Aorta (tissue), 5 donors: ENCODE measurements around the gene GPR173. TPM values are rescaled to one million over a fixed set of nuclear protein-coding genes. Genes with fewer than 3 reads are reported as not detected.

Experiments
- ATAC-seq: fragments of 200-7000 bp; cut with Tn5 transposase; one replicate; pipeline ENCODE4 v1.9.1; 2022; ENCODE audit warnings: moderate library complexity; ENCODE audit not compliant: low FRiP score
- DNase-seq, 2 donors: peaks; one replicate each; pipeline ENCODE4 v3.0.0-alpha.2; 2020
- H3K27ac ChIP-seq, 2 donors: one replicate each; pipeline ENCODE4 v1.5.1; 2013; ENCODE audit warnings: low read length in 2 of 2, mild to moderate bottlenecking in 2 of 2, moderate library complexity in 2 of 2, control low read depth in 1 of 2, inconsistent platforms in 1 of 2, low read depth in 1 of 2
- H3K27me3 ChIP-seq, 2 donors: one replicate each; pipeline ENCODE4 v1.6.1; 2013; ENCODE audit warnings: control low read depth in 1 of 2, low read length in 1 of 2, mild to moderate bottlenecking in 1 of 2, moderate library complexity in 1 of 2; ENCODE audit not compliant: insufficient read depth in 2 of 2, control insufficient read depth in 1 of 2
- H3K36me3 ChIP-seq, 2 donors: one replicate each; pipeline ENCODE4 v1.6.1; 2013; ENCODE audit warnings: control low read depth in 1 of 2, low read length in 1 of 2, mild to moderate bottlenecking in 1 of 2; ENCODE audit not compliant: insufficient read depth in 2 of 2, control insufficient read depth in 1 of 2
- H3K4me1 ChIP-seq, 2 donors: one replicate each; pipeline ENCODE4 v1.6.1; 2013; ENCODE audit warnings: low read length in 2 of 2, control low read depth in 1 of 2, mild to moderate bottlenecking in 1 of 2, moderate library complexity in 1 of 2; ENCODE audit not compliant: insufficient read depth in 2 of 2, control insufficient read depth in 1 of 2
- H3K4me3 ChIP-seq, 2 donors: one replicate each; pipeline ENCODE4 v1.5.1; 2013; ENCODE audit warnings: low read length in 2 of 2, control low read depth in 1 of 2, mild to moderate bottlenecking in 1 of 2
- H3K9me3 ChIP-seq: one replicate; pipeline ENCODE4 v1.6.1; 2013; ENCODE audit warnings: mild to moderate bottlenecking, low read length; ENCODE audit not compliant: control insufficient read depth
- WGBS, 2 donors: extraction: QIAGEN DNeasy Blood & Tissue Kit; methylation state at CpG; one replicate each; pipeline ENCODE4 v1.1.7; 2013; 5-methylcytosine and 5-hydroxymethylcytosine counted together
- intact Hi-C, 2 donors: fragments of 100-400 bp; cut with DNase I; formaldehyde crosslinking; loops; one replicate each; pipeline versions ENCODE4 v1.14.2 to v1.15.0; 2022
- polyA plus RNA-seq, 2 donors: library from polyadenylated mRNA; stranded (reverse); fragments of 200-250 nt; gene quantifications; one replicate each; pipeline ENCODE4 v1.2.3, GENCODE V29; 2013
- total RNA-seq, 2 donors: library from RNA; stranded (reverse); fragmentation: NEBNext Ultra II Directional; extraction: Animal tissue kit (Norgen Biotek cat#: 25700); gene quantifications; one replicate each; pipeline ENCODE4 v1.2.1, GENCODE V29; 2021
- donor health status: healthy with polysubstance abuse.
- donor health status: Bipolar disorder and iron deficiency.
- donor health status: DM: no; HTN: no; CAD: no.
- donor health status: DM: no; HTN: no; CAD: no.
- donor health status: DM: yes; HTN: yes; CAD: no.

GPR173 gene
- total and polyA plus RNA-seq, 4 donors, result under 0.01 to 7.1 (median 2.8) TPM

GRCh38 chrX:53089925-53090324, 41.3 kb downstream of the GPR173 start:
- Histone ChIP-seq H3K27ac (no peak overlapping the region), H3K4me3 (no peak overlapping the region), H3K4me1 (peaks cover 0 to 2% of the 10 kb centered on the region in 2 donors), H3K9me3 (no peaks in the 10 kb centered on the region), H3K36me3 (no peaks in the 10 kb centered on the region), H3K27me3 (no peaks in the 10 kb centered on the region)
- ATAC-seq (no peak), DNase-seq (no peak)
- 34 to 38% methylated on average over 2 of the region's 2 CpGs for WGBS, 2 donors
- intact Hi-C loops, result loop anchor here in 1 of 2 donors (1.0 kb wide), 1 partner anchor 19 kb away; no protein-coding TSS in a partner anchor

GRCh38 chrX:53091354-53091753, 42.8 kb downstream of the GPR173 start:
- DNase-seq, result no peak
- Histone ChIP-seq H3K27ac (no peak overlapping the region), H3K9me3 (no peaks in the 10 kb centered on the region), H3K4me1 (peaks cover 0 to 2% of the 10 kb centered on the region in 2 donors), H3K27me3 (no peaks in the 10 kb centered on the region), H3K36me3 (no peaks in the 10 kb centered on the region), H3K4me3 (no peak overlapping the region)
- ATAC-seq, result no peak
- intact Hi-C loops, result no loop called here
- 64 to 90% methylated on average over 2 of the region's 2 CpGs for WGBS, 2 donors

GRCh38 chrX:53093177-53093655, 44.6 kb downstream of the GPR173 start:
- DNase-seq, result peak; percentile 91 to 93
- H3K36me3 ChIP-seq, result no peaks in the 10 kb centered on the region
- no peaks in the 10 kb centered on the region for H3K9me3 ChIP-seq
- H3K27ac ChIP-seq, result peak overlapping the region in 1 of 2 donors; percentile 97
- intact Hi-C loops, result no loop called here
- no peaks in the 10 kb centered on the region for H3K4me1 ChIP-seq
- peak; percentile 88 for ATAC-seq
- WGBS, 2 donors, result 1 to 24% methylated on average over 16 of the region's 16 CpGs
- no peaks in the 10 kb centered on the region for H3K27me3 ChIP-seq
- H3K4me3 ChIP-seq, result peak overlapping the region in 1 of 2 donors; percentile 43

GRCh38 chrX:53093748-53094581, 45.4 kb downstream of the GPR173 start, which contains the start of gene KANTR:
TSS of gene KANTR (plus strand) at chrX:53094142. CDS start at chrX:53124273, 30,131 bp downstream.
- ATAC-seq, result peak; percentile 92
- intact Hi-C loops, result no loop called here
- no peaks in the 10 kb centered on the region for H3K4me1 ChIP-seq
- H3K27me3 ChIP-seq, result no peaks in the 10 kb centered on the region
- H3K27ac ChIP-seq, result peak within 1 kb of the TSS in 1 of 2 donors; percentile 97
- H3K9me3 ChIP-seq, result no peaks in the 10 kb centered on the region
- DNase-seq, result peak; percentile 89 to 92
- 1 to 26% methylated on average over 62 to 67 of the region's 67 CpGs for WGBS, 2 donors
- H3K36me3 ChIP-seq, result no peaks in the 10 kb centered on the region
- peak within 1 kb of the TSS; percentile 43 to 62 for H3K4me3 ChIP-seq

- no peaks in the 10 kb centered on the region for H3K9me3 ChIP-seq
- ATAC-seq, result no peak
- no peak for DNase-seq
- peak overlapping the region; percentile 19 to 62 for H3K4me3 ChIP-seq
- peak overlapping the region in 1 of 2 donors; percentile 15 for H3K27ac ChIP-seq
- no peaks in the 10 kb centered on the region for H3K27me3 ChIP-seq
- intact Hi-C loops, result no loop called here
- H3K36me3 ChIP-seq, result no peaks in the 10 kb centered on the region
- WGBS, 2 donors, result 0 to 38% methylated on average over 5 of the region's 5 CpGs
- no peaks in the 10 kb centered on the region for H3K4me1 ChIP-seq
These were observed 46.0 kb downstream of the GPR173 start for GRCh38 chrX:53094582-53094905.

- DNase-seq, result no peak
- intact Hi-C loops, result no loop called here
- no peak for ATAC-seq
- Histone ChIP-seq H3K9me3 (no peaks in the 10 kb centered on the region), H3K27ac (no peak overlapping the region), H3K4me3 (no peak overlapping the region), H3K4me1 (no peaks in the 10 kb centered on the region), H3K36me3 (no peaks in the 10 kb centered on the region), H3K27me3 (no peaks in the 10 kb centered on the region)
- whole genome bisulfite sequencing, 2 donors, result 64 to 80% methylated on average over 3 of the region's 3 CpGs
These were observed 47.2 kb downstream of the GPR173 start for GRCh38 chrX:53095796-53096195.

- Histone ChIP-seq H3K4me1 (no peaks in the 10 kb centered on the region), H3K27ac (no peak overlapping the region), H3K36me3 (no peaks in the 10 kb centered on the region), H3K4me3 (no peak overlapping the region), H3K27me3 (no peaks in the 10 kb centered on the region), H3K9me3 (no peaks in the 10 kb centered on the region)
- intact Hi-C loops, result no loop called here
- peak; percentile 56 for ATAC-seq
- no peak for DNase-seq
- 89 to 98% methylated on average over 6 of the region's 6 CpGs for WGBS, 2 donors
These were observed 66.4 kb downstream of the GPR173 start for GRCh38 chrX:53114864-53115549.

GRCh38 chrX:53115550-53115874, 66.9 kb downstream of the GPR173 start:
- intact Hi-C loops, result no loop called here

More at GRCh38 chrX:53115550-53115874, 66.9 kb downstream of the GPR173 start:
- Histone ChIP-seq H3K27ac (no peak overlapping the region), H3K36me3 (no peaks in the 10 kb centered on the region), H3K4me1 (no peaks in the 10 kb centered on the region), H3K27me3 (no peaks in the 10 kb centered on the region), H3K4me3 (no peak overlapping the region), H3K9me3 (no peaks in the 10 kb centered on the region)
- 74 to 85% methylated on average over 2 of the region's 2 CpGs for WGBS, 2 donors
- ATAC-seq, result peak; percentile 50
- DNase-seq, result no peak
